Measurements from ENCODE around the gene SMIM20. TPM values are rescaled to one million over a fixed set of nuclear protein-coding genes. Genes with fewer than 3 reads are reported as not detected.

Gene SMIM20
- 23.4 and 28.2 TPM in 2 replicates for total RNA-seq

GRCh38 chr4:25913851-25914669 is at the start of gene SMIM20:
Gene SMIM20 (plus strand): TSS chr4:25914220. CDS start chr4:25914314, 94 bp downstream.

Other genes starting within 250 kb of the SMIM20 start
- gene SEL1L3, start 51.2 kb upstream of the SMIM20 start, total RNA-seq = 116 and 206 TPM in 2 replicates

Measured in smooth muscle cell of the pulmonary artery (primary cell).